CD4-positive, alpha-beta T cell (primary cell): Measurements from ENCODE around the gene RHBDL1. TPM values are rescaled to one million over a fixed set of nuclear protein-coding genes. Genes with fewer than 3 reads are reported as not detected.

Experiments
- ATAC-seq: fragments of 200-7000 bp; cut with Tn5 transposase; one replicate; pipeline ENCODE4 v1.10.0; 2022; ENCODE audit warnings: mild to moderate bottlenecking; ENCODE audit not compliant: poor library complexity
- CTCF ChIA-PET: fragments of 350-600 bp; sonication (Branson Sonifier 250); formaldehyde crosslinking; loops from one replicate; lab custom pipeline; 2021; ENCODE audit warnings: antibody characterized with exemption, inconsistent platforms; lab: Charles Lee
- POLR2A ChIA-PET: fragments of 350-600 bp; sonication (Branson Sonifier 250); formaldehyde crosslinking; loops from one replicate; lab custom pipeline; 2021; ENCODE audit warnings: antibody characterized with exemption, inconsistent platforms; lab: Charles Lee
- DNase-seq, 14 experiments: peaks; one replicate each; pipeline ENCODE4 v3.0.0-alpha.2; 2013 to 2020; ENCODE audit warnings: mixed read lengths in 2 of 14
- H3K27ac ChIP-seq, 2 donors: one replicate each; pipeline versions ENCODE4 v1.5.1 to v1.7.0; 2013; ENCODE audit warnings: low read length in 2 of 2, low read depth in 1 of 2, mild to moderate bottlenecking in 1 of 2
- H3K27me3 ChIP-seq, 2 experiments: 1 replicate in 1 of 2; 2 replicates in 1 of 2; pipeline versions ENCODE4 v1.6.1 to v1.7.0; 2013; ENCODE audit warnings: low read length in 2 of 2, control low read depth in 1 of 2, mild to moderate bottlenecking in 1 of 2, moderate library complexity in 1 of 2; ENCODE audit not compliant: insufficient read depth in 2 of 2, control insufficient read depth in 1 of 2
- H3K36me3 ChIP-seq: one replicate; pipeline ENCODE4 v1.6.1; 2013; ENCODE audit warnings: low read length, control low read depth; ENCODE audit not compliant: insufficient read depth
- H3K4me1 ChIP-seq: one replicate; pipeline ENCODE4 v1.6.1; 2013; ENCODE audit warnings: low read length, control low read depth; ENCODE audit not compliant: insufficient read depth
- H3K4me3 ChIP-seq: one replicate; pipeline ENCODE4 v1.5.1; 2013; ENCODE audit warnings: mild to moderate bottlenecking, low read length, moderate library complexity
- H3K9me3 ChIP-seq, 2 experiments: 1 replicate in 1 of 2; 2 replicates in 1 of 2; pipeline versions ENCODE4 v1.6.1 to v1.7.0; 2013; ENCODE audit warnings: low read length in 2 of 2, mild to moderate bottlenecking in 2 of 2, control low read depth in 1 of 2, moderate library complexity in 1 of 2; ENCODE audit not compliant: control insufficient read depth in 1 of 2, insufficient read depth in 1 of 2
- H3K27ac Mint-ChIP-seq: one replicate; pipeline ENCODE4 v1.8.0; 2020; ENCODE audit warnings: mixed read lengths
- H3K27me3 Mint-ChIP-seq: one replicate; pipeline ENCODE4 v1.8.0; 2021; ENCODE audit warnings: mixed read lengths
- H3K36me3 Mint-ChIP-seq: one replicate; pipeline ENCODE4 v1.8.0; 2021; ENCODE audit warnings: low read depth, mixed read lengths
- H3K4me1 Mint-ChIP-seq: one replicate; pipeline ENCODE4 v1.8.0; 2021; ENCODE audit warnings: low read depth, mixed read lengths
- H3K4me3 Mint-ChIP-seq: one replicate; pipeline ENCODE4 v1.8.0; 2020; ENCODE audit warnings: mild to moderate bottlenecking, mixed read lengths
- H3K9me3 Mint-ChIP-seq: one replicate; pipeline ENCODE4 v1.8.0; 2020; ENCODE audit warnings: mixed read lengths
- CTCF ChIP-seq: fragments of 200-600 bp; IDR thresholded peaks from one replicate; pipeline ENCODE4 v1.8.0; 2022; ENCODE audit warnings: antibody characterized with exemption, mild to moderate bottlenecking
- intact Hi-C, 2 experiments: fragments of 100-400 bp; cut with DNase I in 1 of 2; cut with micrococcal nuclease in 1 of 2; formaldehyde crosslinking; loops; one replicate each; pipeline versions ENCODE4 v1.15.1 to v1.9.0; 2023 to 2025; cut with DNase I, micrococcal nuclease
- total RNA-seq, 174 experiments: library from RNA in 2 of 174; stranded (reverse) in 2 of 174; gene quantifications; one replicate each; pipeline ENCODE4 v1.2.3 and lab custom pipeline; 2021 to 2026

RHBDL1 gene
- total RNA-seq, 2 experiments from 2014 or later: 6.6 to 6.9 TPM

GRCh38 chr16:627454-628239 is 47.8 kb upstream of the RHBDL1 start:
- no peaks in the 10 kb centered on the region for H3K9me3 ChIP-seq
- ChIA-PET POLR2A (interaction anchor here (1.2 kb wide), 1 partner anchor 9 kb away, joined by 3 read pairs; the partner anchor contains the start of gene METTL26), CTCF (no interaction called here)
- TF ChIP-seq CTCF: no peak
- H3K27me3 ChIP-seq: no peaks in the 10 kb centered on the region
- H3K27me3 Mint-ChIP-seq: no peaks in the 10 kb centered on the region
- H3K36me3 ChIP-seq: peaks cover 7% of the 10 kb centered on the region
- H3K27ac ChIP-seq: no peak overlapping the region
- no peaks in the 10 kb centered on the region for H3K36me3 Mint-ChIP-seq
- H3K4me3 Mint-ChIP-seq: no peak overlapping the region
- no peak overlapping the region for H3K4me3 ChIP-seq
- no peaks in the 10 kb centered on the region for H3K9me3 Mint-ChIP-seq
- H3K4me1 Mint-ChIP-seq: no peaks in the 10 kb centered on the region
- H3K4me1 ChIP-seq: peaks cover 9% of the 10 kb centered on the region
- intact Hi-C loops: no loop called here
- DNase-seq: no peak
- no peak for ATAC-seq
- H3K27ac Mint-ChIP-seq: no peak overlapping the region

GRCh38 chr16:628321-629061 is 47.0 kb upstream of the RHBDL1 start:
- H3K36me3 ChIP-seq: peaks cover 7% of the 10 kb centered on the region
- TF ChIP-seq CTCF: no peak
- no peaks in the 10 kb centered on the region for H3K27me3 Mint-ChIP-seq
- H3K27ac ChIP-seq: no peak overlapping the region
- H3K36me3 Mint-ChIP-seq: no peaks in the 10 kb centered on the region
- no peaks in the 10 kb centered on the region for H3K9me3 ChIP-seq
- peaks cover 9% of the 10 kb centered on the region for H3K4me1 ChIP-seq
- no peaks in the 10 kb centered on the region for H3K27me3 ChIP-seq
- no peak for ATAC-seq
- no peaks in the 10 kb centered on the region for H3K4me1 Mint-ChIP-seq
- no peak overlapping the region for H3K4me3 ChIP-seq
- H3K27ac Mint-ChIP-seq: no peak overlapping the region
- ChIA-PET CTCF (no interaction called here), POLR2A (interaction anchor here (1.2 kb wide), 1 partner anchor 8 kb away, joined by 3 read pairs; the partner anchor contains the start of gene METTL26)
- no peak overlapping the region for H3K4me3 Mint-ChIP-seq
- no peaks in the 10 kb centered on the region for H3K9me3 Mint-ChIP-seq
- DNase-seq: no peak
- intact Hi-C loops: no loop called here

- ChIA-PET CTCF (no interaction called here), POLR2A (no interaction called here)
- no peaks in the 10 kb centered on the region for H3K27me3 ChIP-seq
- no peaks in the 10 kb centered on the region for H3K9me3 ChIP-seq
- DNase-seq (no peak), ATAC-seq (no peak)
- peaks cover 7% of the 10 kb centered on the region for H3K36me3 ChIP-seq
- H3K27me3 Mint-ChIP-seq: no peaks in the 10 kb centered on the region
- no peak overlapping the region for H3K27ac ChIP-seq
- H3K36me3 Mint-ChIP-seq: no peaks in the 10 kb centered on the region
- intact Hi-C loops: no loop called here
- no peaks in the 10 kb centered on the region for H3K9me3 Mint-ChIP-seq
- no peak overlapping the region for H3K4me3 ChIP-seq
- H3K4me1 ChIP-seq: peaks cover 10% of the 10 kb centered on the region
- no peaks in the 10 kb centered on the region for H3K4me1 Mint-ChIP-seq
- no peak overlapping the region for H3K4me3 Mint-ChIP-seq
- no peak overlapping the region for H3K27ac Mint-ChIP-seq
- TF ChIP-seq CTCF: no peak
Observed at GRCh38 chr16:629185-629832, 46.2 kb upstream of the RHBDL1 start.
